Measurements from ENCODE around the gene TMEM109. TPM values are rescaled to one million over a fixed set of nuclear protein-coding genes. Genes with fewer than 3 reads are reported as not detected.
A peak's percentile ranks its signal among the peaks of the same experiment; 100 is the strongest.

TMEM109 gene
- total and polyA plus RNA-seq, 2 of the 13 experiments (the other 11 are each of a cell fraction or from before 2014, with no cell fraction given), result 7.7 to 18.0 TPM

DNA sequence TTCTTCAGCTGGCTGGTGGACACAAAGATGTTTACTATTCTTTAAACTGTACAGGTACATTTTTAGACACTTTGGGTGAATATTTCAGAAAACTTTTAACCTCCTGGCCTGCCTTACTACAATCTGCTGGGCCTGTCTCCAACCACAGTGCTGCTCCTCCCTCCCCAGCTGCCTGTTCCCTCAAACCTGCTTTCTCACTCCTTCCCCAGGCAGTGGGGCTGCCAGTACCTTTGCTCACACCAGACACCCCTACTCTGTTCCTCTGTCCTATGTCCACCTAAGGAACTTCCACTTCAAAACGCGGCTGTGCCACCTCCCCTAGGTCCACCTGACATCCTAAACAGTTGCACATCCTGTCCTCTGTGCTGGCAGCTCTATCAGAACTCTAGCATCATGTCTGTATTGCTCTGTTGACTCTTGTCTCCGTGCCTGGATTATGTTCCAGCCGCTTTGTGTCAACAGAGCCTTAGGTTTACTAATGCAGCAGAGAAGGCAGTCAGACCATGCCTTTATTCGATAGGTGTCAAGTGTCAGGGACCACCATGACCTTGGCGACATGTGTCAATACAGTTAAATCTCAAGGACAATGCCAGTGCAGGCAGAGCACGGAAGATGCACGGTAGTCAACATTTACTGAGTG, 33.2 kb upstream of the TMEM109 start (continued):
- TF ChIP-seq, protein P1, sequence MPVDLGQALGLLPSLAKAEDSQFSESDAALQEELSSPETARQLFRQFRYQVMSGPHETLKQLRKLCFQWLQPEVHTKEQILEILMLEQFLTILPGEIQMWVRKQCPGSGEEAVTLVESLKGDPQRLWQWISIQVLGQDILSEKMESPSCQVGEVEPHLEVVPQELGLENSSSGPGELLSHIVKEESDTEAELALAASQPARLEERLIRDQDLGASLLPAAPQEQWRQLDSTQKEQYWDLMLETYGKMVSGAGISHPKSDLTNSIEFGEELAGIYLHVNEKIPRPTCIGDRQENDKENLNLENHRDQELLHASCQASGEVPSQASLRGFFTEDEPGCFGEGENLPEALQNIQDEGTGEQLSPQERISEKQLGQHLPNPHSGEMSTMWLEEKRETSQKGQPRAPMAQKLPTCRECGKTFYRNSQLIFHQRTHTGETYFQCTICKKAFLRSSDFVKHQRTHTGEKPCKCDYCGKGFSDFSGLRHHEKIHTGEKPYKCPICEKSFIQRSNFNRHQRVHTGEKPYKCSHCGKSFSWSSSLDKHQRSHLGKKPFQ (CRISPR knock-in tag; IDR thresholded peaks at IDR 0.05; ENCODE audit: insufficient replicate concordance), result peak; percentile 91
- TF ChIP-seq ZNF577 (CRISPR knock-in tag; IDR thresholded peaks at IDR 0.05; ENCODE audit: borderline replicate concordance, low read depth), result no peak
- TF ChIP-seq ZNF841 (CRISPR knock-in tag; IDR thresholded peaks at IDR 0.05; ENCODE audit: borderline replicate concordance), result no peak
- TF ChIP-seq, protein P2, sequence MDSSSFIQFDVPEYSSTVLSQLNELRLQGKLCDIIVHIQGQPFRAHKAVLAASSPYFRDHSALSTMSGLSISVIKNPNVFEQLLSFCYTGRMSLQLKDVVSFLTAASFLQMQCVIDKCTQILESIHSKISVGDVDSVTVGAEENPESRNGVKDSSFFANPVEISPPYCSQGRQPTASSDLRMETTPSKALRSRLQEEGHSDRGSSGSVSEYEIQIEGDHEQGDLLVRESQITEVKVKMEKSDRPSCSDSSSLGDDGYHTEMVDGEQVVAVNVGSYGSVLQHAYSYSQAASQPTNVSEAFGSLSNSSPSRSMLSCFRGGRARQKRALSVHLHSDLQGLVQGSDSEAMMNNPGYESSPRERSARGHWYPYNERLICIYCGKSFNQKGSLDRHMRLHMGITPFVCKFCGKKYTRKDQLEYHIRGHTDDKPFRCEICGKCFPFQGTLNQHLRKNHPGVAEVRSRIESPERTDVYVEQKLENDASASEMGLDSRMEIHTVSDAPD (CRISPR knock-in tag; IDR thresholded peaks at IDR 0.05), result peak; percentile 60; the same call in 1 of the 2 replicates
- peak; percentile 87 for TF ChIP-seq FOXP1 (IDR thresholded peaks at IDR 0.05)
- peak; percentile 99 for TF ChIP-seq FOXP1 (CRISPR knock-in tag; IDR thresholded peaks at IDR 0.05)
- TF ChIP-seq ESRRA (CRISPR knock-in tag; IDR thresholded peaks at IDR 0.05; ENCODE audit: low read depth), result peak; percentile 95
- peak; percentile 50 for TF ChIP-seq ZBTB21 (CRISPR knock-in tag; IDR thresholded peaks at IDR 0.05)
- no peak for TF ChIP-seq ZNF737 (CRISPR knock-in tag; IDR thresholded peaks at IDR 0.05; ENCODE audit: borderline replicate concordance)
- TF ChIP-seq, protein P3, sequence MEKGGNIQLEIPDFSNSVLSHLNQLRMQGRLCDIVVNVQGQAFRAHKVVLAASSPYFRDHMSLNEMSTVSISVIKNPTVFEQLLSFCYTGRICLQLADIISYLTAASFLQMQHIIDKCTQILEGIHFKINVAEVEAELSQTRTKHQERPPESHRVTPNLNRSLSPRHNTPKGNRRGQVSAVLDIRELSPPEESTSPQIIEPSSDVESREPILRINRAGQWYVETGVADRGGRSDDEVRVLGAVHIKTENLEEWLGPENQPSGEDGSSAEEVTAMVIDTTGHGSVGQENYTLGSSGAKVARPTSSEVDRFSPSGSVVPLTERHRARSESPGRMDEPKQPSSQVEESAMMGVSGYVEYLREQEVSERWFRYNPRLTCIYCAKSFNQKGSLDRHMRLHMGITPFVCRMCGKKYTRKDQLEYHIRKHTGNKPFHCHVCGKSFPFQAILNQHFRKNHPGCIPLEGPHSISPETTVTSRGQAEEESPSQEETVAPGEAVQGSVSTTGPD (CRISPR knock-in tag; IDR thresholded peaks at IDR 0.05), result no peak
- TF ChIP-seq ZBTB38 (CRISPR knock-in tag; IDR thresholded peaks at IDR 0.05), result no peak
- TF ChIP-seq, protein P4, sequence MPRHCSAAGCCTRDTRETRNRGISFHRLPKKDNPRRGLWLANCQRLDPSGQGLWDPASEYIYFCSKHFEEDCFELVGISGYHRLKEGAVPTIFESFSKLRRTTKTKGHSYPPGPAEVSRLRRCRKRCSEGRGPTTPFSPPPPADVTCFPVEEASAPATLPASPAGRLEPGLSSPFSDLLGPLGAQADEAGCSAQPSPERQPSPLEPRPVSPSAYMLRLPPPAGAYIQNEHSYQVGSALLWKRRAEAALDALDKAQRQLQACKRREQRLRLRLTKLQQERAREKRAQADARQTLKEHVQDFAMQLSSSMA (CRISPR knock-in tag; IDR thresholded peaks at IDR 0.05), result peak; percentile 79; the same call in 1 of the 2 replicates
- no peak for TF ChIP-seq ZKSCAN1 (IDR thresholded peaks at IDR 0.05; ENCODE audit: low read length)
- TF ChIP-seq ZNF441 (CRISPR knock-in tag; IDR thresholded peaks at IDR 0.05; ENCODE audit: borderline replicate concordance), result peak; percentile 94
- TF ChIP-seq ZSCAN22 (CRISPR knock-in tag; IDR thresholded peaks at IDR 0.05), result no peak; the same call in 1 of the 2 replicates
- peak; percentile 89; the same call in 1 of the 2 replicates for TF ChIP-seq KDM3A (CRISPR knock-in tag; IDR thresholded peaks at IDR 0.05; ENCODE audit: low read depth)
- TF ChIP-seq HOXA9 (CRISPR knock-in tag; IDR thresholded peaks at IDR 0.05; ENCODE audit: borderline replicate concordance), result 0 out of 2 replicates have a peak, but pooled peaks have one; percentile 42
- 0 out of 2 replicates have a peak, but pooled peaks have one; percentile 50 for TF ChIP-seq ZIK1 (CRISPR knock-in tag; IDR thresholded peaks at IDR 0.05; ENCODE audit: borderline replicate concordance, low read depth)
- TF ChIP-seq, protein P5, sequence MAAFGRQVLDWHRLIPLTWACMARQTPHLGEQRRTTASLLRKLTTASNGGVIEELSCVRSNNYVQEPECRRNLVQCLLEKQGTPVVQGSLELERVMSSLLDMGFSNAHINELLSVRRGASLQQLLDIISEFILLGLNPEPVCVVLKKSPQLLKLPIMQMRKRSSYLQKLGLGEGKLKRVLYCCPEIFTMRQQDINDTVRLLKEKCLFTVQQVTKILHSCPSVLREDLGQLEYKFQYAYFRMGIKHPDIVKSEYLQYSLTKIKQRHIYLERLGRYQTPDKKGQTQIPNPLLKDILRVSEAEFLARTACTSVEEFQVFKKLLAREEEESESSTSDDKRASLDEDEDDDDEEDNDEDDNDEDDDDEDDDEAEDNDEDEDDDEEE (CRISPR knock-in tag; IDR thresholded peaks at IDR 0.05), result no peak; the same call in 1 of the 2 replicates
- TF ChIP-seq ZNF616 (CRISPR knock-in tag; IDR thresholded peaks at IDR 0.05; ENCODE audit: low read depth), result no peak
- TF ChIP-seq NFE2 (CRISPR knock-in tag; IDR thresholded peaks at IDR 0.05), result no peak
- TF ChIP-seq RFXANK (CRISPR knock-in tag; IDR thresholded peaks at IDR 0.05), result 0 out of 2 replicates have a peak, but pooled peaks have one; percentile 48
- TF ChIP-seq, protein P6, sequence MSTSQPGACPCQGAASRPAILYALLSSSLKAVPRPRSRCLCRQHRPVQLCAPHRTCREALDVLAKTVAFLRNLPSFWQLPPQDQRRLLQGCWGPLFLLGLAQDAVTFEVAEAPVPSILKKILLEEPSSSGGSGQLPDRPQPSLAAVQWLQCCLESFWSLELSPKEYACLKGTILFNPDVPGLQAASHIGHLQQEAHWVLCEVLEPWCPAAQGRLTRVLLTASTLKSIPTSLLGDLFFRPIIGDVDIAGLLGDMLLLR (CRISPR knock-in tag; IDR thresholded peaks at IDR 0.05), result no peak
- 0 out of 2 replicates have a peak, but pooled peaks have one; percentile 44 for TF ChIP-seq ELF4 (CRISPR knock-in tag; IDR thresholded peaks at IDR 0.05; ENCODE audit: borderline replicate concordance)
